Stimulated activated naive CD8-positive, alpha-beta T cell treated with anti-CD3 and anti-CD28 coated beads, Interleukin-15, Interleukin-2, amounts not matched to agents 100 ng/mL and 50 ng/mL, for 24 hours (primary cell): ENCODE data around the gene CLDN5.
A peak's percentile ranks its signal among the peaks of the same experiment; 100 is the strongest.

Experiments used
- H3K27ac Mint-ChIP-seq: one replicate; pipeline ENCODE4 v1.8.0; 2021; ENCODE audit warnings: mild to moderate bottlenecking, mixed read lengths
- H3K27me3 Mint-ChIP-seq: one replicate; pipeline ENCODE4 v1.8.0; 2021; ENCODE audit warnings: mixed read lengths
- H3K36me3 Mint-ChIP-seq: one replicate; pipeline ENCODE4 v1.8.0; 2021; ENCODE audit warnings: low read depth, mixed read lengths
- H3K4me1 Mint-ChIP-seq: one replicate; pipeline ENCODE4 v1.8.0; 2021; ENCODE audit warnings: low read depth, mixed read lengths
- H3K4me3 Mint-ChIP-seq: one replicate; pipeline ENCODE4 v1.8.0; 2021; ENCODE audit warnings: mild to moderate bottlenecking, mixed read lengths
- H3K9me3 Mint-ChIP-seq: one replicate; pipeline ENCODE4 v1.8.0; 2021; ENCODE audit warnings: mixed read lengths

CLDN5 gene

DNA sequence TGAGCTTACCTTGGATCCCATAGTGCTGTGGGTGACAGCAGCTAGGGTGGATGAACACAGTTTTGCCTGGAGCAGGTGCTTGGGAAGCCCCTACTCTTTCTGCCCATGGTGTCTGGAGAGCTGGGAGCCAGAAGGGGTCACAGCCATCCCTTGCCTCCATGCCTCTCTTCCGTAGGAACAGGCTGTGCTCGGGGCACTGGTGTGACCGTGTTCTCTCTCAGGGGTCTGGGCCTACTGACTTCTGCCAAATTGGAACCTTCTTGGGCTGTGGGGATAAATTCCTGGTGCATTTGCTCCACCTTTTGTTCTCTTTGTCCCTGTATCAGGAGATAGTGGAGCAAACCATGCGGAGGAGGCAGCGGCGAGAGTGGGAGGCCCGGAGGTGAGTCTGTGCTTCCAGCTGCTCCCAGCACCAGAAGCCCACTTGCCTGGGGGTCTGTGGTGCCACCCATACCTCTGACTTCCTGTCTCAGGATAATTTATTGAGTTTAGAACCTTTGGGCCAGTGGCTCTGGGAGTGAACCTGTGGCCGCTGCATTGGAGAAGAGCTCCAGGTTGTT, 30.1 kb downstream of the CLDN5 start:
- H3K9me3 Mint-ChIP-seq: no peaks in the 10 kb centered on the region
- H3K4me1 Mint-ChIP-seq: peaks cover 17% of the 10 kb centered on the region
- no peak overlapping the region for H3K27ac Mint-ChIP-seq
- peaks cover 77% of the 10 kb centered on the region for H3K36me3 Mint-ChIP-seq
- H3K27me3 Mint-ChIP-seq: no peaks in the 10 kb centered on the region
- no peak overlapping the region for H3K4me3 Mint-ChIP-seq

- H3K9me3 Mint-ChIP-seq: no peaks in the 10 kb centered on the region
- H3K36me3 Mint-ChIP-seq: peaks cover 81% of the 10 kb centered on the region
- no peak overlapping the region for H3K4me3 Mint-ChIP-seq
- peaks cover 17% of the 10 kb centered on the region for H3K4me1 Mint-ChIP-seq
- H3K27ac Mint-ChIP-seq: peak overlapping the region; percentile 39
- H3K27me3 Mint-ChIP-seq: no peaks in the 10 kb centered on the region
These were observed 31.6 kb downstream of the CLDN5 start for GRCh38 chr22:19492504-19493174.

- Mint-ChIP-seq H3K9me3 (no peaks in the 10 kb centered on the region), H3K36me3 (peaks cover 70% of the 10 kb centered on the region), H3K27me3 (no peaks in the 10 kb centered on the region), H3K4me3 (no peak overlapping the region), H3K4me1 (peaks cover 13% of the 10 kb centered on the region), H3K27ac (no peak overlapping the region)
These were observed 33.5 kb downstream of the CLDN5 start for GRCh38 chr22:19490628-19491230.

DNA sequence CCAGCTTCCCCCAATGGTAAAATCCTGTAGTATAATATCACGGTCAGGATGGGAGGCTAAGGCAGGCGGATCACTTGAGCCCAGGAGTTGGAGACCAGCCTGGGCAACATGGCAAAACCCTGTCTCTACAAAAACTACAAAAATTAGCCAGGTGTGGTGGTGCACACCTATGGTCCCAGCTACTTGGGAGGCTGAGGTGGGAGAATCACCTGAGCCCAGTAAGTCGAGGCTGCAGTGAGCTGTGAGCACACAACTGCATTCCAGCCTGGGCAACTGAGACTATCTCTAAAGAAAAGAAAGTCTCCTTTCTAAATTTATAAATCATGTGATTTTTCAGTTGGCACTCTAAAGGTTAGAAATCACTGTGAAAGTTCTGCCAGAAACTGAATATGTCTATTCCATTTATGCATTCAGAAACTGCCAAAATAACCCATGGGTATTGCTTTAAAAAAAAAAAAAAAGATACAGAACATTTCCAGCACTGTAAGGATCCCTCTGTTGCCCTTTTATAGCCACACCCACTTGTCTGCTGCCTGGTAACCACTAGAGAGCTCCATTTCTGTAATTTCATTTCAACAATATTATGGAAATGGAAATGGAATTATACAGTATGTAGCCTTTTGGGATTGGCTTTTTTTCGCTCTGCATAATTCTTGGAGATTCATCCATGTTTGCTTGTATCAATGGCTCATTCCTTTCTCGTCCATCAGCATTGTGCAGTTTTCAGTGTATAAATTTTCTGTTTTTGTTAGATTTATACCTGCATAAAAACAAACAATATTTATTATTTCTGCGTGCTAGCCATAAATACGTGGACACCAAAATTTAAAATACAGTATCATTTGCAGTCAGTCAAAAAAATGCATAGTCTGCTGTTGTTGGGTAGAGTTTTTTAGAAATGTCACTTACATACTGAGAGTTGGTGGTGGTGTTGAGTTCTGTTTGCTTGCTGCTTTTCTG, 35.0 kb downstream of the CLDN5 start:
- Mint-ChIP-seq H3K27me3 (no peaks in the 10 kb centered on the region), H3K9me3 (no peaks in the 10 kb centered on the region), H3K27ac (no peak overlapping the region), H3K4me3 (no peak overlapping the region), H3K36me3 (peaks cover 72% of the 10 kb centered on the region), H3K4me1 (peaks cover 11% of the 10 kb centered on the region)

DNA sequence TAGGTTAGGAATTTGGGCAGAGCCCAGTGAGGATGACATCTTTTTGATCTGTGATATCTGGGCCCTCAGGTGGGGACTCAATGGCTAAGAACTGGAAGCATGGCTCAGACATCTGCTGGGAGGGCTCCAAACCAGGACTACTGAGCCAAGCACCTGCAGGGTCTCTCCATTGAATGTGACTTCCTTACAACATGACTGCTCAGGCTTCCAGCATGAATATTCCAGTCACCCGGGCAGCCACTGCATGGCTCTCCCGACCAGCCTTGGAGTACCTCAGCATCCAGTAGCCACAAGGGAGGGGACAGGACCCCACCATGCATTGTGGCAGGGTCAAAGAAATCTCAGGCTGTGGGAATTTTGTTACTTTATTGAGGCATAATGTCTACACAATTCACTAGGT, 35.9 kb downstream of the CLDN5 start:
- Mint-ChIP-seq H3K27ac (no peak overlapping the region), H3K4me1 (peaks cover 11% of the 10 kb centered on the region), H3K9me3 (no peaks in the 10 kb centered on the region), H3K4me3 (no peak overlapping the region), H3K36me3 (peaks cover 71% of the 10 kb centered on the region), H3K27me3 (no peaks in the 10 kb centered on the region)

- Mint-ChIP-seq H3K27ac (no peak overlapping the region), H3K4me1 (peaks cover 16% of the 10 kb centered on the region), H3K36me3 (peaks cover 59% of the 10 kb centered on the region), H3K27me3 (no peaks in the 10 kb centered on the region), H3K4me3 (no peak overlapping the region), H3K9me3 (no peaks in the 10 kb centered on the region)
These were observed 40.5 kb downstream of the CLDN5 start for GRCh38 chr22:19483481-19484244.

DNA sequence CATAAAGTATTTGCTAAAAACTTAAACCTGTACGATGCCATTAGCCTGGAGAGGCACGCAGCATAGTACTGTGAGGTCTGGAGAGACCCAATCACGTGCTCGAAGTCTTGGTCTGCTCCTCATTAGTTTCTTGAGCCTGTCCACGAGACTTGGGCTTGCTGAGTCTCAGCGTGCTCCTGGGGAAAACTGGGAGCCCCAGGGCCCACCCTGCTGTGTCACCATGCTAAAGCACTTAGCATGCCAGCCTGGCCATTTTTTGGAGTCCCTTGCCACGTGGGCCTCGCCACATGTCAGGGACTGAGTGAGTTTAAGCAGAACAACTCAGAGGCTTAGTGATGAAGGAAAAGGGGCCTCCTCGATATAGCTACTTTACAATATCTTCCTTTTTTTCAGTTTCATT, 41.9 kb downstream of the CLDN5 start:
- Mint-ChIP-seq H3K27me3 (no peaks in the 10 kb centered on the region), H3K4me1 (peaks cover 25% of the 10 kb centered on the region)

DNA sequence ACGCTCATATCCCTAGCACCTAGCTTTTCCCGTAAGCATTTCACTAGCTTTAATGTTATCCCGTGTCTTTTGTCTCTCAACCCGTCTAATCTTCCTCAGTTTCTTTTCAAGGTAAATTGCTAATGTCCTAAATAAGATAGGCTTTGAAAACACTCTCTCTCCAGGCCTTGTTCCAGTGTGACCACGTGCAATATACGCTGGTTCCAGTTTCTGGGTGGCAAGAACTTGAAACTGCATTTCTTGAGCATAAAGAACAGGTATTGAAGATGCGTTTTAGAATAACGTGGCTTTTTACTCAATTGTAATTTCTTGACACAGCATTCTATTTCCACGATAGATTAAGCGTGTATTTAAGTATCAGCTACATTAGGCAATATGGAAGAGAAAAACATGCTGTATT, 43.4 kb downstream of the CLDN5 start:
- peaks cover 35% of the 10 kb centered on the region for H3K4me1 Mint-ChIP-seq
- no peaks in the 10 kb centered on the region for H3K27me3 Mint-ChIP-seq
- peaks cover 46% of the 10 kb centered on the region for H3K36me3 Mint-ChIP-seq
- H3K4me3 Mint-ChIP-seq: peak overlapping the region; percentile 94
- peak overlapping the region; percentile 99 for H3K27ac Mint-ChIP-seq
- no peaks in the 10 kb centered on the region for H3K9me3 Mint-ChIP-seq

More for the DNA sequence above, 41.9 kb downstream of the CLDN5 start:
- no peak overlapping the region for H3K4me3 Mint-ChIP-seq
- H3K36me3 Mint-ChIP-seq: peaks cover 52% of the 10 kb centered on the region
- H3K27ac Mint-ChIP-seq: no peak overlapping the region
- H3K9me3 Mint-ChIP-seq: no peaks in the 10 kb centered on the region

DNA sequence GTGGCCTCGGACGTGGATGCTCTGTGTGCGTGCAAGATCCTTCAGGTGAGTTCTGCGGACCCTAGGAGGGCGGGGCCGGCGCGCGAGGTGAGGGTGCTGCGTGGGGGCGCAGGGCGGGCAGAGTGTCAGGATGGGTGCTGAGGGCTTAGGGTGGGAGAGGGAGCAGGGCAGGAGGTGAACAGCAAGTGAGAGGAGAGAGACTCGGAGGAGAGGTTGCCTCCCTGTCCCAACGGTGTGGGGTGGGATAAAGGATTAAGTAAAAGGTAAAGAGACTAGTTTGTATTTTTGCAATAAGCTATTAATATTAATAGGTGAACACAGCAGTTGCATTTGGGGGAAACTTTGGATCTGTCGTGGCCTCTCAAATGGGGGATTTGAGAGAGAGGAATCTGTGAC, 44.0 kb downstream of the CLDN5 start:
- H3K9me3 Mint-ChIP-seq: no peaks in the 10 kb centered on the region
- H3K36me3 Mint-ChIP-seq: peaks cover 42% of the 10 kb centered on the region
- peak overlapping the region; percentile 94 for H3K4me3 Mint-ChIP-seq
- no peaks in the 10 kb centered on the region for H3K27me3 Mint-ChIP-seq
- peak overlapping the region; percentile 99 for H3K27ac Mint-ChIP-seq
- peaks cover 37% of the 10 kb centered on the region for H3K4me1 Mint-ChIP-seq

DNA sequence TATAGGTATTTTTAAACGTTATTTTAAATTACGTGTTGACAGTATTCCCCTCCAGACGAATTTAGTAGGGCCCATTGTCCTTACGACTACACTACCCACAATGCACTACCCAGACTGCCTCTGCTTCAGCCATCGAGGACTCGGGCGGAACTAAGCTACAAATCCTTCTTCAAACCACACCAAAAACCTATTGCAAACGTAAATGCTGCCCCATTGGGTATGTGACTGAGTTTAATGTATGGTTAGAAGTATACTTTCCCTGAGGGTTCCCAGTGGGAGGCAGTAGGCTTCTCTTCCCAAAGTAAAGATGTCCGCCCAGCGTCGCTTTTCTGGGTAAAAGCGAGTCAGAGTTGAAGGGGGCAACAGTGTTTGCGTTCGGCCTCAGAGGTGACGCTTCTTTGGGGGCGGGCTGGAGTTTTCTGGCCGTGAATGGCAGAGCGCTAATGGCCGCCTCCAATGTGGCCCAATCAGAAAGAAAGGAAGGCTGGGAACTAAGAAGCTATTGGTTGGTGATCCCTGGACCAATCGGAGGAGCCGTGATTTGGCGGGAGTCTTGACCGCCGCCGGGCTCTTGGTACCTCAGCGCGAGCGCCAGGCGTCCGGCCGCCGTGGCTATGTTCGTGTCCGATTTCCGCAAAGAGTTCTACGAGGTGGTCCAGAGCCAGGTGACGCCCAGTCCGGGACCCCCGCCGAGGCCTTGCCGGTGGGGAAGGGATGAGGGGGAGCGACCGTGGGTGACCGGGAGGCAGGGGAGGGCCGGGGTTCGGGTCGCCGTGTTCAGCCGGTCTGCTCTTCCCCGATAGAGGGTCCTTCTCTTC, 44.6 kb downstream of the CLDN5 start, which contains the start of gene CDC45:
Gene CDC45 (plus strand): TSS at position 566 of the 818 bp plus-strand sequence. CDS start 49 bp downstream, at position 615.
- H3K9me3 Mint-ChIP-seq: no peaks in the 10 kb centered on the region
- H3K4me3 Mint-ChIP-seq: peak within 1 kb of the TSS; percentile 94
- no peaks in the 10 kb centered on the region for H3K27me3 Mint-ChIP-seq
- peaks cover 36% of the 10 kb centered on the region for H3K36me3 Mint-ChIP-seq
- H3K4me1 Mint-ChIP-seq: peaks cover 37% of the 10 kb centered on the region
- H3K27ac Mint-ChIP-seq: peak within 1 kb of the TSS; percentile 99

GRCh38 chr22:19478901-19479354, 45.3 kb downstream of the CLDN5 start, which contains the start of gene UFD1:
Gene UFD1, minus strand, starts transcription at chr22:19479193. Its CDS starts 108 bp downstream, at chr22:19479085.
- Mint-ChIP-seq H3K4me3 (peak within 1 kb of the TSS; percentile 94), H3K4me1 (peaks cover 37% of the 10 kb centered on the region), H3K27ac (peak within 1 kb of the TSS; percentile 99), H3K27me3 (no peaks in the 10 kb centered on the region), H3K36me3 (peaks cover 32% of the 10 kb centered on the region), H3K9me3 (no peaks in the 10 kb centered on the region)

DNA sequence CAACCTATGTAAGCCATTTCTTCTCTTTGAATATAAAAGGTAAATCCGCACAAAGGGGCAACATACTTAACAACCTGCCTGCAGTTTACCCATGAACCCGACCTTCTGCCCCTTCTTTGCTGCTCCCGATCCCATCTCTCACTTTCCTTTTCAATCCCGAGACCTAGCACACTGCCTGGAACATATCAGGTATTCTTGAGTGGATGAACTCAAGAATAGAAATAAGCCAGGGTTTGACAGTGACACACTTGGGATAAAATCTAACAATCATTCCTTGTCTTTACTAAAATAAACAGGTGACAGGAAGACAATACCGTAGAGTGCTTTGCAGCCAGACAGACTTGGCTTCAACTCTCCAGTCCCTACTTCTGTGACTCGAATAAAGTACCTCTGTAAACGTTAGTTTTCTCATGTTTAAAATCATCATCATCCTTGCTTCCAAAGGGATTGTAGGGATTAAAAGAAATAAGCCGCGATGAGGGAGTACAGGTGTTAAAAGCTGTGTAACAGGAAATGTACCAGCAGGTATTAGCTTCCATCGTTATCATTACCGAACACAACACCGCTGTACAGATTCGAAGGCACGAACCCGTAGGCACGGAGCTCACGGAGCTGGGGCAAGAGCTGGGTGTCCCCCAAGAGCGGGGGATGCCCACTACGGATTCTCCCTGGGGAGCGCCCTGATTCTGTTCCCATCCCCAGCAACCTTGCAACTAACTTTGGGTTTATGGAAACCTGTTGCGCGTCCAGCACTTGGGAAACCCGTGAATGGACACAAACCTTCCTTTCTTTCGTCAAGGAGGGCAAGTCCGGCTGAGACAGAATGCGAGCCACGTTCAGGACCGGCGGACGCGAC, 45.9 kb downstream of the CLDN5 start:
- no peaks in the 10 kb centered on the region for H3K9me3 Mint-ChIP-seq
- H3K36me3 Mint-ChIP-seq: peaks cover 32% of the 10 kb centered on the region
- H3K27me3 Mint-ChIP-seq: no peaks in the 10 kb centered on the region
- peak overlapping the region; percentile 77 for H3K27ac Mint-ChIP-seq
- peak overlapping the region; percentile 94 for H3K4me3 Mint-ChIP-seq
- peaks cover 37% of the 10 kb centered on the region for H3K4me1 Mint-ChIP-seq
